ENCODE measurements around the gene SLC6A2. TPM values are rescaled to one million over a fixed set of nuclear protein-coding genes. Genes with fewer than 3 reads are reported as not detected.
A peak's percentile ranks its signal among the peaks of the same experiment; 100 is the strongest.

SLC6A2 gene
- total and polyA plus RNA-seq, 7 donors: 0.04 TPM; not detected in 6

DNA sequence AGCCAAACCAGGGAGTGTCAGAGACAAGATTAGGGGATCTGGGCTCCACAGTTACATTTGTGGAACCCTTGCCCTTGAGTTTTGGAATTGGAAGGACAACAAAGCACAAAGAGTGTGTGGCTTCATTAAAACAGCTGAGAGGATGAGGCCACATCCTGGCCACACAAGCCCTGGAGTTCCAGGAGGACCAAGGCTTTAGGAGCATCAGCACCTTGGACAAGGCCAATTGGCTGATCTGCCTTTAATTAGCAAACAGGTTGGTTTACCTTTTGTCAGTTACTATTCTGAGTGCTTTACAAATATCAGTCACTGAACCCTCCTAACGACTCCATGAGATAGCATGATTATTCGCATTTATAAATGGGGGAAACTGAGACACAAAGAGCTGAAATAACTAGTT lies 54.7 kb downstream of the SLC6A2 start:
- Histone ChIP-seq H3K9me3 (no peaks in the 10 kb centered on the region), H3K27me3 (ENCODE audit: insufficient read depth in 3 of 3, low read length in 2 of 3) (peaks cover 0 to 8% (median 0%) of the 10 kb centered on the region in 3 donors), H3K4me1 (no peaks in the 10 kb centered on the region), H3K27ac (no peak overlapping the region), H3K36me3 (ENCODE audit: insufficient read depth in 1 of 2, low read depth in 1 of 2) (no peaks in the 10 kb centered on the region), H3K4me3 (no peak overlapping the region)
- no peak for ATAC-seq
- intact Hi-C loops (cut with DNase I): loop anchor here in 1 of 2 donors (10.0 kb wide), 1 partner anchor 604 kb away; no protein-coding TSS in a partner anchor
- DNase-seq: no peak
- TF ChIP-seq, protein P1, sequence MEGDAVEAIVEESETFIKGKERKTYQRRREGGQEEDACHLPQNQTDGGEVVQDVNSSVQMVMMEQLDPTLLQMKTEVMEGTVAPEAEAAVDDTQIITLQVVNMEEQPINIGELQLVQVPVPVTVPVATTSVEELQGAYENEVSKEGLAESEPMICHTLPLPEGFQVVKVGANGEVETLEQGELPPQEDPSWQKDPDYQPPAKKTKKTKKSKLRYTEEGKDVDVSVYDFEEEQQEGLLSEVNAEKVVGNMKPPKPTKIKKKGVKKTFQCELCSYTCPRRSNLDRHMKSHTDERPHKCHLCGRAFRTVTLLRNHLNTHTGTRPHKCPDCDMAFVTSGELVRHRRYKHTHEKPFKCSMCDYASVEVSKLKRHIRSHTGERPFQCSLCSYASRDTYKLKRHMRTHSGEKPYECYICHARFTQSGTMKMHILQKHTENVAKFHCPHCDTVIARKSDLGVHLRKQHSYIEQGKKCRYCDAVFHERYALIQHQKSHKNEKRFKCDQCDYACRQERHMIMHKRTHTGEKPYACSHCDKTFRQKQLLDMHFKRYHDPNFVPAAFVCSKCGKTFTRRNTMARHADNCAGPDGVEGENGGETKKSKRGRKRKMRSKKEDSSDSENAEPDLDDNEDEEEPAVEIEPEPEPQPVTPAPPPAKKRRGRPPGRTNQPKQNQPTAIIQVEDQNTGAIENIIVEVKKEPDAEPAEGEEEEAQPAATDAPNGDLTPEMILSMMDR (IDR thresholded peaks at IDR 0.05): no peak
- 31 to 47% (median 42%) methylated on average over 2 of the region's 2 CpGs for WGBS, 3 donors

DNA sequence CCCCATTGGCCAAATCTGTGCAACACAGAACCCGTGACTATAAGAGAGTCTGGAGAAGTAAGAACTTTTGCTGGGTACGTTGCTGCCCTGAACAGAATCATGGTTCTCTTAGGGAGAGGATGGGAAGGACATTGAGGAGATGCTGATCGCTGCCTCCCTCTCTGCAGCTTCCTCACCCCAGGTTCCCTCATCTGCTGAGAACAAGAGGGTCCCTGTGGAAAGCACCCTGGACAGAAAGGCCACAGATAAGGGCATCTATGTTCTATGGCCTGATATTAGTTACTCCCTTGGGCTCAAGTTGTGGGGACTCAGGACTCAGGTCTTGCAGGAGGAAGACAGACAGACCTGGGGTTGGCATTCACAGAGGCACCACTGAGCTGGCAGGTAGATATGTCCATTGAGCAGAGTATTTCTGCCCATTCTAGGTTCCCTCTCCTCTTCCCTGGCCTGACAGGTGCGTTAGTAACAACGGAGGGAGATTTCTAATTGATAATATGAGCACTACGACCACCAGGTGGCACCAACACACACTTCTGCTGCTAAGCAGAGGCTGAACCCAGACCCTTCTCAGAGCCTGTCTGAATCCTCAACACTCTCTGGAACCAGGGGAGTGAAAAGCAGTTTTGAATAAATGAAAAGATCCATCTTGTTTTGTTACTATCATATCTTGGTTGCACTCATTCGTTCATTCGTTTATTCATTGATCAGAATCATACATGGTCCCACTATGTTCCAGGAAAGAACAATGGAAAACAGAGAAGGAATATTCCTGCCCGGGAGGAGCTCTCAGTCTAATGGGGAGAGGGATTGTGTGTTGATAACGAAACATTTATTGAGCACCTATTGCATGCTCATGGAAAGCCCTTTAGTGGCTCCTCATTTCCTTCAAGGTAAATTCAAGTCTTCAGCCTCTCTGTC lies 56.4 kb downstream of the SLC6A2 start:
- H3K27me3 ChIP-seq (ENCODE audit: insufficient read depth in 3 of 3, low read length in 2 of 3): peaks cover 0 to 8% (median 4%) of the 10 kb centered on the region in 3 donors
- DNase-seq (peak; percentile 51 to 77), ATAC-seq (peak; percentile 61 to 74 (median 66))
- H3K27ac ChIP-seq: no peak overlapping the region
- H3K4me3 ChIP-seq: no peak overlapping the region
- no peaks in the 10 kb centered on the region for H3K36me3 ChIP-seq (ENCODE audit: insufficient read depth in 1 of 2, low read depth in 1 of 2)
- 23 to 29% (median 23%) methylated on average over 10 of the region's 10 CpGs for WGBS, 3 donors
- TF ChIP-seq, protein P1 (IDR thresholded peaks at IDR 0.05): peak; percentile 73
- H3K4me1 ChIP-seq: no peaks in the 10 kb centered on the region
- H3K9me3 ChIP-seq: no peaks in the 10 kb centered on the region
- intact Hi-C loops (cut with DNase I): loop anchor here (2.0 to 10.0 kb wide), 3 partner anchors 129 to 603 kb away; no protein-coding TSS in a partner anchor

DNA sequence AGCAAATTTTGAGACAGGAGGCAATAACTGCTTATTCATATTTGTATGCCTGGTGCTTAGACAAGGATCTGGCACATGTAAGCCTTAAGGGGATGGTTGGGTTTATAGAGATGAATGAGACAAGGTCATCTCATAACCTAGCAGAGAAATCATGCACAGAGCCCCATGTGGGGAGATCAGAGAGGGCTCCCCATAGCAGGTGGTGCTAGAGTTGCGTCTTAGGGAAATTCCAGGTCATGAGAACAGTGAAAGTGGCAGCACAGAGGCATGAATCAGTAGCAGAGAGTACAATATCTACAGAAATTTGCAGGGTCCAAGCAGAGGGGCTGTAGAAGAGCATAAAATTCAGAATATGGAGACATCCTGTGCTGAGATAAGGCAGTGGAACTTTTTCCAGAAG lies 57.3 kb downstream of the SLC6A2 start:
- 73 to 76% (median 74%) methylated on average over 1 of the region's 1 CpG for WGBS, 3 donors
- no peaks in the 10 kb centered on the region for H3K9me3 ChIP-seq
- DNase-seq (no peak), ATAC-seq (no peak)
- H3K4me3 ChIP-seq: no peak overlapping the region
- no peaks in the 10 kb centered on the region for H3K36me3 ChIP-seq (ENCODE audit: insufficient read depth in 1 of 2, low read depth in 1 of 2)
- no peak overlapping the region for H3K27ac ChIP-seq
- intact Hi-C loops (cut with DNase I): loop anchor here (2.0 to 10.0 kb wide), 3 partner anchors 128 to 602 kb away; no protein-coding TSS in a partner anchor
- TF ChIP-seq, protein P1 (IDR thresholded peaks at IDR 0.05): no peak
- no peaks in the 10 kb centered on the region for H3K4me1 ChIP-seq
- peaks cover 0 to 8% (median 3%) of the 10 kb centered on the region in 3 donors for H3K27me3 ChIP-seq (ENCODE audit: insufficient read depth in 3 of 3, low read length in 2 of 3)

DNA sequence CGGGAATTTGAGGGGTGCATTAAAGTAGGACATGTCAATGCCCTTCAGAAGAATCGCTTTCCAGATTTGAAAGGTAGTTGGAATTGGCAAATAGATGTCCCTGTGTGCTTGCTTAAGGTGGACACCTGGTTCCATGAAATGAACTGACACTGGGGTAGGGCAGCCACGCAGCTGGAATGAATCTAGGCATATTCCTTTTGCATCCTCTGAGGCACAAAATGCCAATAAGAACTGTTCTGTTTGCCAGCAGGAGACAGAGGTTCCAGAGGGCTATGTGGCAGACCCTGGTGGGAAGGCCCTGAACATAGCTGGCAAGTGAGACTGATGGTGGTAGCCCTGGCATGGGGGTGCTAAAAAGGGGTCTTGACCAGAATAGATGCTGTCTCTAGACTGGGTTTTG lies 61.5 kb downstream of the SLC6A2 start:
- DNase-seq (no peak), ATAC-seq (no peak)
- H3K36me3 ChIP-seq (ENCODE audit: insufficient read depth in 1 of 2, low read depth in 1 of 2): no peaks in the 10 kb centered on the region
- TF ChIP-seq, protein P1 (IDR thresholded peaks at IDR 0.05): no peak
- no peak overlapping the region for H3K27ac ChIP-seq
- no peak overlapping the region for H3K4me3 ChIP-seq
- intact Hi-C loops (cut with DNase I): loop anchor here in 1 of 2 donors (10.0 kb wide), 1 partner anchor 597 kb away; no protein-coding TSS in a partner anchor
- no peaks in the 10 kb centered on the region for H3K4me1 ChIP-seq
- H3K27me3 ChIP-seq (ENCODE audit: insufficient read depth in 3 of 3, low read length in 2 of 3): peaks cover 0 to 8% (median 0%) of the 10 kb centered on the region in 3 donors
- H3K9me3 ChIP-seq: no peaks in the 10 kb centered on the region
- WGBS, 3 donors: 79 to 89% (median 83%) methylated on average over 3 of the region's 3 CpGs
